GM19025 (cell line): ENCODE measurements around the gene RBM48.
"Not testable (repeated sequence)": the region's sequence is repeated elsewhere in the genome, so short reads cannot be mapped to it uniquely, and the experiment has no call there.

Experiments
- ATAC-seq: cut with Tn5 transposase; IDR thresholded peaks from one replicate; pipeline ENCODE4 v1.9.1; 2021; ENCODE audit warnings: mild to moderate bottlenecking, low read depth, moderate library complexity; ENCODE audit not compliant: unreplicated experiment

The RBM48 gene

GRCh38 chr7:92528188-92528957 is at the start of gene RBM48, which contains the start of gene PEX1:
Gene RBM48 (plus strand): TSS chr7:92528795. CDS start chr7:92528814, 19 bp downstream.
Gene PEX1 (minus strand): TSS chr7:92528520. CDS start chr7:92528435, 85 bp downstream.
- peak; percentile 93 for ATAC-seq

GRCh38 chr7:92479146-92479545 is 49.4 kb upstream of the RBM48 start:
- not testable (repeated sequence) for ATAC-seq

- not testable (repeated sequence) for ATAC-seq
These were observed 45.0 kb upstream of the RBM48 start for GRCh38 chr7:92483624-92484023.

GRCh38 chr7:92484226-92484625 is 44.4 kb upstream of the RBM48 start:
- not testable (repeated sequence) for ATAC-seq

- ATAC-seq = no peak
These were observed 43.2 kb upstream of the RBM48 start for GRCh38 chr7:92485267-92485892.

- ATAC-seq = no peak
These were observed 42.6 kb upstream of the RBM48 start for GRCh38 chr7:92485974-92486373.

GRCh38 chr7:92487804-92488203 is 40.8 kb upstream of the RBM48 start:
- no peak for ATAC-seq

- no peak for ATAC-seq
These were observed 39.0 kb upstream of the RBM48 start for GRCh38 chr7:92489634-92490033.

GRCh38 chr7:92496876-92497275 is 31.7 kb upstream of the RBM48 start:
- ATAC-seq = no peak

GRCh38 chr7:92498557-92498956 is 30.0 kb upstream of the RBM48 start:
- no peak for ATAC-seq

- no peak for ATAC-seq
These were observed 24.8 kb upstream of the RBM48 start for GRCh38 chr7:92503767-92504166.

GRCh38 chr7:92504563-92504962 is 24.0 kb upstream of the RBM48 start:
- no peak for ATAC-seq

- no peak for ATAC-seq
These were observed 22.2 kb upstream of the RBM48 start for GRCh38 chr7:92506363-92506762.

- no peak for ATAC-seq
These were observed 19.6 kb upstream of the RBM48 start for GRCh38 chr7:92508946-92509345.

- ATAC-seq = no peak
These were observed 15.3 kb upstream of the RBM48 start for GRCh38 chr7:92513167-92513902.

- no peak for ATAC-seq
These were observed 11.0 kb upstream of the RBM48 start for GRCh38 chr7:92517631-92518030.

GRCh38 chr7:92520024-92520423 is 8.6 kb upstream of the RBM48 start:
- no peak for ATAC-seq

GRCh38 chr7:92523110-92523509 is 5.5 kb upstream of the RBM48 start:
- no peak for ATAC-seq

- ATAC-seq = peak; percentile 15
These were observed 1.1 kb upstream of the RBM48 start for GRCh38 chr7:92527300-92528187.

GRCh38 chr7:92528958-92529264 is 316 bp downstream of the RBM48 start:
- ATAC-seq = peak; percentile 1
